ENCODE data around the gene IPO11. TPM values are rescaled to one million over a fixed set of nuclear protein-coding genes. Genes with fewer than 3 reads are reported as not detected.

The IPO11 gene
- polyA plus RNA-seq, 1 donor from 2014 or later, result 5.7 TPM

GRCh38 chr5:62418462-62419076, 6.0 kb downstream of the IPO11 start:
- Mint-ChIP-seq H3K27me3 (no peaks in the 10 kb centered on the region), H3K27ac (no peak overlapping the region), H3K4me1 (peaks cover 10 to 17% (median 12%) of the 10 kb centered on the region in 3 donors), H3K4me3 (peak overlapping the region in 1 of 4 donors; percentile 44), H3K36me3 (peaks cover under 1% of the 10 kb centered on the region), H3K9me3 (no peaks in the 10 kb centered on the region)

DNA sequence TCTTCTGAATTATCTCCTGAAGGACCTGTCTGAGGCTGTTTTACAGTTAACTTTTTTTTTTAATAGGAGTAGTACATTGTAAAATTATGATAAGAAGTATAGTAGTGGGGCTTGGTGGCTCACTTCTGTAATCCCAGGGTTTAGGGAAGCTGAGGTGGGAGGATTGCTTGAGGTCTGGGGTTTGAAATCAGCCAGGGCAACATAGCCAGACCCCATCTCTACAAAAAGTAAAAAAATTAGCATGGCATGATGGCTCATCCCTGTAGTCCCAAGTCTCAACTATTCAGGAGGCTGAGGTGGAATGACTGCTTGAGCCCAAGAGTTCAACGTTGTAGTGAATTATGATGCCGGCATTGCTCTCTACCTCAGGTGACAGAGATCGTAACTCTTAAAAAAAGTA, 7.0 kb downstream of the IPO11 start:
- Mint-ChIP-seq H3K27ac (no peak overlapping the region), H3K9me3 (no peaks in the 10 kb centered on the region), H3K36me3 (peaks cover 4% of the 10 kb centered on the region), H3K27me3 (no peaks in the 10 kb centered on the region), H3K4me3 (no peak overlapping the region), H3K4me1 (peaks cover 6 to 14% (median 8%) of the 10 kb centered on the region in 3 donors)

GRCh38 chr5:62421414-62421813, 8.9 kb downstream of the IPO11 start:
- H3K36me3 Mint-ChIP-seq, result peaks cover 4% of the 10 kb centered on the region
- H3K4me1 Mint-ChIP-seq, result peaks cover 6 to 10% (median 10%) of the 10 kb centered on the region in 3 donors
- H3K27me3 Mint-ChIP-seq, result no peaks in the 10 kb centered on the region
- no peak overlapping the region for H3K27ac Mint-ChIP-seq
- no peaks in the 10 kb centered on the region for H3K9me3 Mint-ChIP-seq
- H3K4me3 Mint-ChIP-seq, result no peak overlapping the region

GRCh38 chr5:62424763-62425162, 12.2 kb downstream of the IPO11 start:
- Mint-ChIP-seq H3K27ac (no peak overlapping the region), H3K4me3 (no peak overlapping the region), H3K9me3 (no peaks in the 10 kb centered on the region), H3K36me3 (peaks cover 4% of the 10 kb centered on the region), H3K27me3 (no peaks in the 10 kb centered on the region), H3K4me1 (peaks cover 3 to 8% (median 4%) of the 10 kb centered on the region in 3 donors)

DNA sequence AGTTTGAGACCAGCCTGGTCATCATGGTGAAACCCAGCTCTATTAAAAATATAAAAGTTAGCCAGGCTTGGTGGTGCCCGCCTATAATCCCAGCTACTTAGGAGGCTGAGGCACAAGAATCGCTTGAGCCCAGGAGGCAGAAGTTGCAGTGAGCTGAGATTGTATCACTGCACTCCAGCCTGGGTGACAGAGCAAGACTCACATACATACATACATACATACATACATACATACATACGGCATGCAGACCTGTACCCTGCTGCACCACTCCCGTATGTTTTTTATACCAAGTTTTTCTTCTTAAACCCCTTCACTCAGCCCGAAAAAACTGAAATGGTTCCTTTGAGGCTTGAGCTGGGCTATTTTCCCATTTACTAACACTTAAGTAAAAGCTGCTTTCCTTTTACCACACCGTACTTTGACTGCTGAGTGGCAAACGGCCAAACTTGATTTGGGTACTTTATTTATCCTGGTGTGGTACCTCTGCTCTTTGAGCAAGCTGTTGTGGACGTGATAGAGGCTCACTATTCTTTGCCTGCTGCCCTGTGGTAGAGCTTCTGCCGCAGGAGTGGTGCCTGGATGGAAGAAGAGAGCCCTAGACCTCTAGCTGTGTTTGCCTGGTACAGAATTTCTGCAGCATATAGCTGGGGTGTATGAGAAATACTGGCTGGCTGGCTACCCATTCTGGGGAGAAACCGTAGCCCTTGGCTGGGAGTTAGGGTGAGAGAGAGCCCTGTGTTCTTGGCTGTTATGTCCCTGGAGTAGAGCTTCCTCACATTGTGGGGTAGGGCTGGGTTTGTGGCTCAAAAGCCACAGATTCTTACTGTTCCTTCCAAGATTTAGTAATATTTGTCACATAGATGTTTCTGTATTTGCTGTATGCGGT, 19.4 kb downstream of the IPO11 start:
- peaks cover 3 to 25% (median 15%) of the 10 kb centered on the region in 3 donors for H3K4me1 Mint-ChIP-seq
- H3K27ac Mint-ChIP-seq, result no peak overlapping the region
- H3K36me3 Mint-ChIP-seq, result no peaks in the 10 kb centered on the region
- H3K4me3 Mint-ChIP-seq, result no peak overlapping the region
- H3K9me3 Mint-ChIP-seq, result no peaks in the 10 kb centered on the region
- no peaks in the 10 kb centered on the region for H3K27me3 Mint-ChIP-seq

DNA sequence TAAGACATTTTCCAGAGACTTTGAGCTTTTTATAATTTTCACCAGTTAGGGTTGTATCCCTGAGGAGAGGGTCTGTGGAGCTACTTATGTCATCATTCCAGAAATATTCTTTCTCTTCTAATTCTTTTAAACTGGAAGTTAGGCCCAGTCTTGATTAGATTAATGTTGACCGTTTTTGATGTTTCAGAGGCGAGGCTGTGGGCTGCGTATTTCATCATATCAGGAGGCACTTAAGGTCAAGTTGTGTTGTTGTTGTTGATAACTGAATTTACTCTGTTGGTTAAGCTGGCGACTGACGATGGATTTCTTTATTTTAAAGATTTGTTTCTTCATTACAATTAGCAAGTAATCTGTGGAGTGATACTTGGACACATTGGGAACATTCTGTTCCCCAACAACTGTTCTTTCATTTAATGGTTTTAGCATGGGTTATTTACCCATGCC, 20.1 kb downstream of the IPO11 start:
- no peak overlapping the region for H3K27ac Mint-ChIP-seq
- no peaks in the 10 kb centered on the region for H3K36me3 Mint-ChIP-seq
- peaks cover 3 to 25% (median 17%) of the 10 kb centered on the region in 3 donors for H3K4me1 Mint-ChIP-seq
- no peak overlapping the region for H3K4me3 Mint-ChIP-seq
- H3K9me3 Mint-ChIP-seq, result no peaks in the 10 kb centered on the region
- H3K27me3 Mint-ChIP-seq, result no peaks in the 10 kb centered on the region

GRCh38 chr5:62448528-62448927, 36.0 kb downstream of the IPO11 start:
- H3K4me1 Mint-ChIP-seq, result peaks cover 0 to 2% (median 1%) of the 10 kb centered on the region in 3 donors
- no peak overlapping the region for H3K4me3 Mint-ChIP-seq
- H3K9me3 Mint-ChIP-seq, result no peaks in the 10 kb centered on the region
- no peaks in the 10 kb centered on the region for H3K27me3 Mint-ChIP-seq
- no peak overlapping the region for H3K27ac Mint-ChIP-seq
- peaks cover 2% of the 10 kb centered on the region for H3K36me3 Mint-ChIP-seq

- no peak overlapping the region for H3K4me3 Mint-ChIP-seq
- no peaks in the 10 kb centered on the region for H3K27me3 Mint-ChIP-seq
Observed at GRCh38 chr5:62450259-62450658, 37.7 kb downstream of the IPO11 start.

DNA sequence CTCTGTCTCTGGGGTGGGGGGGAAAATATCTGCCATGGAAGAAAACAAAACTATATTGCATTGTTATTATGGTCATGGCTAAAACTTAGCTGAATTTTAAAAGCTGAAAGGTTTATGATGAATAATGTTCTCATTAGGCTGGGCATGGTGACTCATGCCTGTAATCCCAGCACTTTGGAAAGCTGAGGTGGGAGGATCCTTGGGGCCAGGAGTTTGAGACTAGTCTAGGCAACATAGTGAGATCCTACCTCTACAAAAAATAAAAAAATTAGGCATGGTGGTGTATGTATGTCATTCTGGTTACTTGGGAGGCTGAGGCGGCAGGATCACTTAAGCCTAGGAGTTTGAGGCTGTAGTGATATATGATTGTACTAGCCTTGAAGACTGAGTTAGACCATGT, 44.5 kb downstream of the IPO11 start:
- H3K27ac Mint-ChIP-seq, result no peak overlapping the region

More at GRCh38 chr5:62450259-62450658, 37.7 kb downstream of the IPO11 start:
- Mint-ChIP-seq H3K36me3 (peaks cover 3% of the 10 kb centered on the region), H3K4me1 (peaks cover 0 to 2% (median 1%) of the 10 kb centered on the region in 3 donors), H3K9me3 (no peaks in the 10 kb centered on the region), H3K27ac (no peak overlapping the region)

GRCh38 chr5:62460578-62460983, 48.0 kb downstream of the IPO11 start:
- no peaks in the 10 kb centered on the region for H3K27me3 Mint-ChIP-seq

More for the DNA sequence above, 44.5 kb downstream of the IPO11 start:
- Mint-ChIP-seq H3K36me3 (peaks cover 2% of the 10 kb centered on the region), H3K4me1 (peaks cover 1 to 6% (median 2%) of the 10 kb centered on the region in 3 donors), H3K4me3 (no peak overlapping the region), H3K27me3 (no peaks in the 10 kb centered on the region), H3K9me3 (no peaks in the 10 kb centered on the region)

DNA sequence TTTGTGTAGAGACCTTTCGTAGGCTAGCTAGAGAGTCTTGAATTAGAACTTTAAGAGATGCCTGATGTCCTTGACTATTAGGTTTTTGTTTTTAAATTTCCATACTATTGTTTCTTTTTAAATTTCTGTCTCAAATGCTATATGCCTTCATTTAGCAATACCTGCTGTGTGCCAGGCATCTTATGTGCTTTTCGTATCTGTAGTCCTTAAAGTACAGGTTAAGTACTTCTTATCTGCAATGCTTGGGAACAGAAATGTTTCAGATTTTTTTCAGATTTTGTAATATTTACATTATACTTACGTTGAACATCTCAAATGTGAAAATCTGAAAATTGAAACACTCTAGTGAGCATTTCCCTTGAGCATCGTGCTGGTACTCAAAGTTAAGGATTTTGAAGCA, 49.0 kb downstream of the IPO11 start:
- Mint-ChIP-seq H3K27me3 (no peaks in the 10 kb centered on the region), H3K9me3 (no peaks in the 10 kb centered on the region), H3K4me3 (no peak overlapping the region), H3K27ac (no peak overlapping the region), H3K4me1 (peaks cover 1 to 6% (median 6%) of the 10 kb centered on the region in 3 donors), H3K36me3 (peaks cover 4% of the 10 kb centered on the region)

More at GRCh38 chr5:62460578-62460983, 48.0 kb downstream of the IPO11 start:
- no peak overlapping the region for H3K4me3 Mint-ChIP-seq
- no peak overlapping the region for H3K27ac Mint-ChIP-seq
- no peaks in the 10 kb centered on the region for H3K9me3 Mint-ChIP-seq
- H3K36me3 Mint-ChIP-seq, result peaks cover 4% of the 10 kb centered on the region
- H3K4me1 Mint-ChIP-seq, result peaks cover 1 to 6% (median 5%) of the 10 kb centered on the region in 3 donors

DNA sequence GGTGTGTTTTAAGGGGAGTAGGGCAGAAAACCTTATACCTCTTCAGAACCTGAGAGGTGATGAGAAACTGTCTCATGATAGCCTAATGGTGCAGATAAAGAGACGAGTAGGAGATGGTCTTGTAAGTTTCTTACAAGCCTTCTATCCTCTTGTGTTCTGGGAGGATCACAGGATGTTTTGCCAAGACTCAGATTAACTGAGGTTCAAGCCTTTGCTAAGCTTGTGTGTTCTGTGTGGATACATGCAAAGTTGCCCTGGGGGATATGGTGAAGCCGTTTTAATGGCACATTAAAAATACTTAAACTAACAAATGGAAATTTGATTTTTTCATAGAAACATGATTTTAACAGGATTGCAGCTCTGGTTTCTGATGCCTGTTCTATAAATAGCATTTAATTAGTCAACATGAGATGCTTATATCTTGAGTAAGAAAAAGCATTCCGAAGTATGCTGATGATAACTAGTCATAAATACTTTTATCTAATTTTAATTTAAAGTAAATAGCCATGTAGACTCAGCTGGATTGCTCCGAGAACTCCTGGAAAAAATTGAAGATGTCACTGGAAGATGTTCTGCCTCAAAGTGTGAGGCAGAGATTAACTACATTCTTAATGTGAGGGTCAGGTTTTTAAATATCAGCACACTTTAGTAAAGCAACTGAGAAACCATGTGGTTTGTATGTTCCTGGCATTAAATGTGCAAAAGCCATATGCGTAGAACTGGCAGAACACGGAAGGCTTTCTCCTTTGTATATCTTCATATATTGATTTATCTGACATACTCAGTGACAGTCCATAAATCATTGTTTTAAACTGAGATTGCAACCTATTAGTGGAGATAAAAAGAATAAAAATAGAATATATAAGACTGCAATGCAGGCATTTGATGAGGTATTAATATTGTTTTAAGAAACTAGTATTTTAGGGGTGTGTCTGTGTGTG, 53.7 kb downstream of the IPO11 start:
- peaks cover 0 to 5% (median 0%) of the 10 kb centered on the region in 3 donors for H3K4me1 Mint-ChIP-seq
- H3K27me3 Mint-ChIP-seq, result no peaks in the 10 kb centered on the region
- no peak overlapping the region for H3K27ac Mint-ChIP-seq
- H3K36me3 Mint-ChIP-seq, result peaks cover 8% of the 10 kb centered on the region
- H3K9me3 Mint-ChIP-seq, result no peaks in the 10 kb centered on the region
- H3K4me3 Mint-ChIP-seq, result no peak overlapping the region

GRCh38 chr5:62473209-62473608, 60.6 kb downstream of the IPO11 start:
- H3K36me3 Mint-ChIP-seq, result peaks cover 5% of the 10 kb centered on the region
- peak overlapping the region in 1 of 4 donors; percentile 54 for H3K4me3 Mint-ChIP-seq
- no peak overlapping the region for H3K27ac Mint-ChIP-seq
- no peaks in the 10 kb centered on the region for H3K9me3 Mint-ChIP-seq
- no peaks in the 10 kb centered on the region for H3K27me3 Mint-ChIP-seq
- no peaks in the 10 kb centered on the region for H3K4me1 Mint-ChIP-seq

DNA sequence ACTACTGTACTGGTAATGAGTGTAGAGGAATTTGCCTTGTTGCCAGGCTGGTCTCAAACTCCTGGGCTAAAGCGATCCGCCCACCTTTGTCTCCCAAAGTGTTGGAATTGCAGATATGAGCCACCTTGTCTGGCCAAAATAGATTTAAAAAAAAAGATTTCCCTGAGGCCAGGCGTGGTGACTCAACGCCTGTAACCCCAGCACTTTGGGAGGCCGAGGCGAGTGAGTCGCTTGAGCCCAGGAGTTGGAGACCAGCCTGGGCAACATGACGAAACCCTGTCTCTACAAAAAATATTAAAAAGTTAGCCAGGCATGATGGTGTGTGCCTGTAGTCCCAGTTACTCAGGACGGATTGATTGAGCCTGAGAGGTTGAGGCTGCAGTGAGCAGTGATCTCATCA, 62.5 kb downstream of the IPO11 start:
- no peak overlapping the region for H3K27ac Mint-ChIP-seq
- no peaks in the 10 kb centered on the region for H3K4me1 Mint-ChIP-seq
- H3K36me3 Mint-ChIP-seq, result peaks cover 11% of the 10 kb centered on the region
- H3K27me3 Mint-ChIP-seq, result no peaks in the 10 kb centered on the region
- H3K4me3 Mint-ChIP-seq, result no peak overlapping the region
- no peaks in the 10 kb centered on the region for H3K9me3 Mint-ChIP-seq

Data from IgD-negative memory B cell (primary cell).